Activated CD4-positive, alpha-beta T cell treated with anti-CD3 and anti-CD28 coated beads, Interleukin-2, Interleukin-6, amounts not matched to agents 100 ng/mL and 50 ng/mL, durations not matched to agents 16 hours and 8 hours (primary cell): ENCODE measurements around the gene TYRP1.

Experiments used
- DNase-seq: peaks from one replicate; pipeline ENCODE4 v3.0.0-alpha.2; 2020

TYRP1 gene

GRCh38 chr9:12739014-12739652 lies 45.9 kb downstream of the TYRP1 start:
- DNase-seq, result no peak

GRCh38 chr9:12740845-12741244 lies 47.7 kb downstream of the TYRP1 start:
- DNase-seq, result no peak

GRCh38 chr9:12748016-12748415 lies 54.8 kb downstream of the TYRP1 start:
- no peak for DNase-seq

- no peak for DNase-seq
Measured at GRCh38 chr9:12748954-12749353, 55.8 kb downstream of the TYRP1 start.

GRCh38 chr9:12753931-12754330 lies 60.7 kb downstream of the TYRP1 start:
- DNase-seq, result no peak

GRCh38 chr9:12759761-12760160 lies 66.6 kb downstream of the TYRP1 start:
- DNase-seq, result no peak
